ENCODE data around the gene ATP6V0C. TPM values are rescaled to one million over a fixed set of nuclear protein-coding genes. Genes with fewer than 3 reads are reported as not detected.

The ATP6V0C gene
- total RNA-seq, 1 donor from 2014 or later: 157 TPM

DNA sequence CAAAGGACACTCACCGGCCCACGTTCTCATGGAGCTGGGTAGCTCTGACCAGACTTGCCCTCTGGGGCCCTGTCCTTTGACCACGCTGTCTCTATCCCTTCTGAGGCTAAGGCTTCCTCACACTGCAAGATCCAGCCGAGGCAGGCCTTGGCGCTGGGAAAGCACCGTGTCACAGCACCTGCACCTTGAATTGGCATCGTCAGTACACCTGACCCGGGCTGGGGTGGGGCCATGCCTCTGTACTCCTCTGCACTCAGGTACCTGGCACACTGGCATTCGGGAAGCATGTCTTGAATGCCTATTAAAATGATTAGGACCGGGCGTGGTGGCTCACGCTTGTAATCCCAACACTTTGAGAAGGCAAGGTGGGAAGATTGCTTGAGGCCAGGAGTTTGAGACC is 32.8 kb upstream of the ATP6V0C start:
- Mint-ChIP-seq H3K36me3 (ENCODE audit: low read depth, unreplicated experiment) (no peaks in the 10 kb centered on the region), H3K4me3 (ENCODE audit: unreplicated experiment) (no peak overlapping the region), H3K9me3 (ENCODE audit: unreplicated experiment) (no peaks in the 10 kb centered on the region), H3K27me3 (ENCODE audit: unreplicated experiment) (peaks cover 29% of the 10 kb centered on the region), H3K27ac (ENCODE audit: unreplicated experiment) (no peak overlapping the region), H3K4me1 (ENCODE audit: unreplicated experiment) (peaks cover 2% of the 10 kb centered on the region)
- TF ChIP-seq, protein P1, sequence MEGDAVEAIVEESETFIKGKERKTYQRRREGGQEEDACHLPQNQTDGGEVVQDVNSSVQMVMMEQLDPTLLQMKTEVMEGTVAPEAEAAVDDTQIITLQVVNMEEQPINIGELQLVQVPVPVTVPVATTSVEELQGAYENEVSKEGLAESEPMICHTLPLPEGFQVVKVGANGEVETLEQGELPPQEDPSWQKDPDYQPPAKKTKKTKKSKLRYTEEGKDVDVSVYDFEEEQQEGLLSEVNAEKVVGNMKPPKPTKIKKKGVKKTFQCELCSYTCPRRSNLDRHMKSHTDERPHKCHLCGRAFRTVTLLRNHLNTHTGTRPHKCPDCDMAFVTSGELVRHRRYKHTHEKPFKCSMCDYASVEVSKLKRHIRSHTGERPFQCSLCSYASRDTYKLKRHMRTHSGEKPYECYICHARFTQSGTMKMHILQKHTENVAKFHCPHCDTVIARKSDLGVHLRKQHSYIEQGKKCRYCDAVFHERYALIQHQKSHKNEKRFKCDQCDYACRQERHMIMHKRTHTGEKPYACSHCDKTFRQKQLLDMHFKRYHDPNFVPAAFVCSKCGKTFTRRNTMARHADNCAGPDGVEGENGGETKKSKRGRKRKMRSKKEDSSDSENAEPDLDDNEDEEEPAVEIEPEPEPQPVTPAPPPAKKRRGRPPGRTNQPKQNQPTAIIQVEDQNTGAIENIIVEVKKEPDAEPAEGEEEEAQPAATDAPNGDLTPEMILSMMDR (IDR thresholded peaks at IDR 0.05; ENCODE audit: unreplicated experiment): no peak
- no peak for DNase-seq (ENCODE audit: low spot score)

DNA sequence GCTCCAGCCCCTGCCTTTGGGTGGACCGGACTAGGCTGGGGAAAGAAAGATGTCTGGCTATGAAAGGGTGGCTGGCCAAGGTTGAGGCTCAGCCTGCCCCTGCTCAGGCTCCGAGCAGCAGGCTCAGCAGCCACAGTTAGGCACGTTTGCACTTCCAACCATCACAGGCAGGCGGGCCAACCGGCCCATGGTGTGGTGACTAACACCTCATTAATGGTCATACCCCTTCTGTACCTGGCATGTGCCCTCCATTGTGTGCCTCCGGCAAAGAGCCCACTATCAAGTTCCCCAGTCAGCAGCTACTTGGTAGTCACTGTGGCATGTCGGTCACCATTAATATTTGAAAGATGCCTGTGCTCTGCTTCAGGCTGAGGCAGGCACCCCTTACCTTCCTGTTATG is 32.1 kb upstream of the ATP6V0C start:
- Mint-ChIP-seq H3K27me3 (ENCODE audit: unreplicated experiment) (peaks cover 24% of the 10 kb centered on the region), H3K27ac (ENCODE audit: unreplicated experiment) (no peak overlapping the region), H3K4me1 (ENCODE audit: unreplicated experiment) (peaks cover under 1% of the 10 kb centered on the region), H3K36me3 (ENCODE audit: low read depth, unreplicated experiment) (no peaks in the 10 kb centered on the region), H3K9me3 (ENCODE audit: unreplicated experiment) (no peaks in the 10 kb centered on the region), H3K4me3 (ENCODE audit: unreplicated experiment) (no peak overlapping the region)
- no peak for DNase-seq (ENCODE audit: low spot score)
- TF ChIP-seq, protein P1 (IDR thresholded peaks at IDR 0.05; ENCODE audit: unreplicated experiment): no peak

DNA sequence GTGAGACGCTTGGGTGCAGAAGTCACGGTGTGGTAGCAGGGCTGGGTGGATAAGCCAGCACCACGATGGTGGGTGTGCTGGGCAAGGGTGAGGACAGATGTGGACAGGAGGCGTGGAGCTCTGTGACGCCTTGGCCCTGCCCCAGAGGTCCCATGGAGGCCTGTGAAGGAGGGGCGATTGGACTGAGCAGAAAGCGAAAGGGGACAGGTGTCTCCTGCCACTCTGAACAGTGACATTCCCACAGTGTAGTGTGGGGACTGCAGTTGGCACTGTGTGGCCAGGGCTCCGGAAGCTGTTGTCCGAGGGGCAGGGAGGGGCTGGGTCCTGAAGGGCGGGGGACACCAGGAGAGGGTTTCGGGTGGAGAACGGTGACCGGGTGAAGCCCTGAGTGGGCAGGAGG is 31.5 kb upstream of the ATP6V0C start:
- peaks cover 6% of the 10 kb centered on the region for H3K4me1 Mint-ChIP-seq (ENCODE audit: unreplicated experiment)
- H3K9me3 Mint-ChIP-seq (ENCODE audit: unreplicated experiment): no peaks in the 10 kb centered on the region
- no peak overlapping the region for H3K4me3 Mint-ChIP-seq (ENCODE audit: unreplicated experiment)
- no peak overlapping the region for H3K27ac Mint-ChIP-seq (ENCODE audit: unreplicated experiment)
- H3K27me3 Mint-ChIP-seq (ENCODE audit: unreplicated experiment): peaks cover 21% of the 10 kb centered on the region
- no peaks in the 10 kb centered on the region for H3K36me3 Mint-ChIP-seq (ENCODE audit: low read depth, unreplicated experiment)
- TF ChIP-seq, protein P1 (IDR thresholded peaks at IDR 0.05; ENCODE audit: unreplicated experiment): no peak
- DNase-seq (ENCODE audit: low spot score): no peak

DNA sequence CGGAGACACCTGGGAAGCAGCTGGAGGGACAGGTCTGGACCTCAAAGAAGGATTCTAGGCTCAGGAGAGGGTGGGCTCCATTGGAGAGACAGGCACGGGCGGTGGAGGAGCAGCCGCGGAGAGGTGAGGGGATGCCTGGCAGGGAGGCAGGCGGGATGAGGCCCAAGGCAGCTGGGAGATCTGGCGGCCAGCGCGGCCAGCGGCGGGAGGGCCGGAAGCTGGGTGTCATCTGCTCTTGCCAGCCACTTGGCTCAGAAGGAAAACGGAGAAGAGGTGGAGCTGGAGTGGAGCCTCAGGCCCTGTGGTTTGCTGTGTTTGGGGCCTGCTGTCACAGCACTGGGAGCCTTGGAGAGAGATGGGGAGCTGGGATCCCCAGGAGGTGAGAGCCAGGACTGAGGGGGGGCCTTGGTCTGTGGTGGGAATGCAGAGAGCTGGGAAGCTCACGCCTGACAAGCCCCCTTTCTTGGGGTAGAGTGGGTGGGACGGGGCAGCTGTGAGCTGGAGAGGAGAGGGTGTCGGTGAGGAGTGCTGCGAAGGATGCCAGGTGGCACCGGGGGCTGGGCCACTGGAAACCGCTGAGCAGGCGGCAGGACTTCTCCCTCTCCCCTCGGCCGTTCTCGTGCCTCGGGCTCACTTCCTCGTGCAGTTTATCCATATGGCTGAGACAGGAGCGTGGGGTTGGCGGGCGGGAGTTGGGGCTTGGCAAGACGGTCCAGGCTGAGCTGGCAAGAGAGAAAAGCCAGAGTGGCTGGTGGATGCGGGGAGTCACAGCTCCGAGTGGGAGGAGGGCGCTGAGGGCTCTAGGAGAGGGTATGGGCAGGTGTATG is 30.8 kb upstream of the ATP6V0C start:
- peak overlapping the region; percentile 53 for H3K4me3 Mint-ChIP-seq (ENCODE audit: unreplicated experiment)
- no peaks in the 10 kb centered on the region for H3K36me3 Mint-ChIP-seq (ENCODE audit: low read depth, unreplicated experiment)
- H3K27ac Mint-ChIP-seq (ENCODE audit: unreplicated experiment): no peak overlapping the region
- DNase-seq (ENCODE audit: low spot score): no peak
- H3K27me3 Mint-ChIP-seq (ENCODE audit: unreplicated experiment): peaks cover 19% of the 10 kb centered on the region
- peaks cover 10% of the 10 kb centered on the region for H3K4me1 Mint-ChIP-seq (ENCODE audit: unreplicated experiment)
- H3K9me3 Mint-ChIP-seq (ENCODE audit: unreplicated experiment): no peaks in the 10 kb centered on the region
- TF ChIP-seq, protein P1 (IDR thresholded peaks at IDR 0.05; ENCODE audit: unreplicated experiment): no peak

All from endothelial cell (in vitro differentiated cells).